ENCODE data around the gene DHRS9.

GRCh38 chr2:169023161-169023560 lies 46.2 kb upstream of the DHRS9 start:
- TF ChIP-seq CTCF (IDR thresholded peaks at IDR 0.05; ENCODE audit: low read depth, low read length) (no peak), MAX (IDR thresholded peaks at IDR 0.05; ENCODE audit: low read depth, low read length) (no peak)

All from NB4 (cell line).